Measurements from ENCODE around the gene CACNA1D. TPM values are rescaled to one million over a fixed set of nuclear protein-coding genes. Genes with fewer than 3 reads are reported as not detected.

CACNA1D gene
- total RNA-seq, 1 experiment from 2014 or later = not detected

Small RNA genes lying within 50 kb of the gene (small RNA-seq; reads per million reads assigned to genes)
- gene AC012467.1 = not detected
- gene RF00154 = 443 reads per million, percentile 98 among the genes with 10 or more reads in this experiment

Other genes starting within 250 kb of the CACNA1D start
- 631 and 1,008 TPM in 2 replicates for gene TKT, start 238.6 kb upstream of the CACNA1D start, total RNA-seq (2014; rRNA removed; shearing (Covaris generic))
- 13.5 and 20.5 TPM in 2 replicates for gene DCP1A, start 147.1 kb upstream of the CACNA1D start, total RNA-seq (2014; rRNA removed; shearing (Covaris generic))